Sigmoid colon (tissue), 7 donors: Measurements from ENCODE around the gene WDTC1. TPM values are rescaled to one million over a fixed set of nuclear protein-coding genes. Genes with fewer than 3 reads are reported as not detected.

Source experiments
- DNase-seq: peaks from one replicate; pipeline ENCODE4 v3.0.0-alpha.2; 2019
- H3K27ac ChIP-seq, 4 donors: fragments of 200-600 bp; sonication (generic); one replicate each; pipeline ENCODE4 v1.5.1; 2016 to 2019; ENCODE audit warnings: mild to moderate bottlenecking in 1 of 4
- H3K27me3 ChIP-seq, 3 donors: fragments of 200-600 bp; sonication (generic); one replicate each; pipeline ENCODE4 v1.5.1; 2019; ENCODE audit warnings: mild to moderate bottlenecking in 1 of 3
- H3K36me3 ChIP-seq, 4 donors: fragments of 200-600 bp; sonication (generic); one replicate each; pipeline ENCODE4 v1.5.1; 2016 to 2019
- H3K4me1 ChIP-seq, 4 donors: fragments of 200-600 bp; sonication (generic); one replicate each; pipeline ENCODE4 v1.5.1; 2017 to 2019
- H3K4me3 ChIP-seq, 4 donors: fragments of 200-600 bp; sonication (generic); one replicate each; pipeline ENCODE4 v1.5.1; 2017 to 2019; ENCODE audit warnings: mild to moderate bottlenecking in 2 of 4, moderate library complexity in 1 of 4
- H3K9me3 ChIP-seq, 4 donors: fragments of 200-600 bp in 3 of 4; sonication (generic) in 3 of 4; one replicate each; pipeline versions ENCODE4 v1.5.1 to v1.6.1; 2013 to 2019
- CTCF ChIP-seq, 4 experiments: fragments of 450-650 bp in 3 of 4; fragments of 200-600 bp in 1 of 4; IDR thresholded peaks; one replicate each; pipeline ENCODE4 v1.5.1; 2016 to 2019; ENCODE audit warnings: antibody characterized with exemption in 4 of 4, mild to moderate bottlenecking in 3 of 4, moderate library complexity in 2 of 4
- EP300 ChIP-seq, 4 donors: sonication (generic); formaldehyde crosslinking; IDR thresholded peaks; one replicate each; pipeline ENCODE4 v1.6.1; 2017; ENCODE audit warnings: antibody characterized with exemption in 4 of 4
- POLR2A ChIP-seq, 2 donors: fragments of 450-650 bp; IDR thresholded peaks; one replicate each; pipeline ENCODE4 v1.6.1; 2016; ENCODE audit warnings: antibody characterized with exemption in 2 of 2, mild to moderate bottlenecking in 2 of 2, moderate library complexity in 2 of 2
- POLR2AphosphoS5 ChIP-seq, 4 donors: sonication (generic); formaldehyde crosslinking; IDR thresholded peaks; one replicate each; pipeline ENCODE4 v1.6.1; 2017; ENCODE audit warnings: antibody characterized with exemption in 4 of 4
- WGBS, 2 donors: extraction: QIAGEN DNeasy Blood & Tissue Kit; methylation state at CpG; one replicate each; pipeline ENCODE4 v1.1.7; 2013; 5-methylcytosine and 5-hydroxymethylcytosine counted together
- intact Hi-C: fragments of 100-400 bp; cut with DNase I; formaldehyde crosslinking; loops from one replicate; pipeline ENCODE4 v1.15.1; 2023
- polyA plus RNA-seq, 3 donors: library from polyadenylated mRNA; stranded (reverse); fragments of 200-250 nt; gene quantifications; one replicate each; pipeline ENCODE4 v1.2.3, GENCODE V29; 2013
- total RNA-seq, 4 donors: library from RNA; depleted of rRNA; stranded (reverse); fragments of >200 nt; gene quantifications; one replicate each; pipeline ENCODE4 v1.1.0, GENCODE V29; 2016
- donor health status: healthy with polysubstance abuse.
- donor health status: Bipolar disorder and iron deficiency.
- donor health status: healthy.

The WDTC1 gene
- total and polyA plus RNA-seq, 7 donors, result 15.0 to 32.4 (median 27.5) TPM

DNA sequence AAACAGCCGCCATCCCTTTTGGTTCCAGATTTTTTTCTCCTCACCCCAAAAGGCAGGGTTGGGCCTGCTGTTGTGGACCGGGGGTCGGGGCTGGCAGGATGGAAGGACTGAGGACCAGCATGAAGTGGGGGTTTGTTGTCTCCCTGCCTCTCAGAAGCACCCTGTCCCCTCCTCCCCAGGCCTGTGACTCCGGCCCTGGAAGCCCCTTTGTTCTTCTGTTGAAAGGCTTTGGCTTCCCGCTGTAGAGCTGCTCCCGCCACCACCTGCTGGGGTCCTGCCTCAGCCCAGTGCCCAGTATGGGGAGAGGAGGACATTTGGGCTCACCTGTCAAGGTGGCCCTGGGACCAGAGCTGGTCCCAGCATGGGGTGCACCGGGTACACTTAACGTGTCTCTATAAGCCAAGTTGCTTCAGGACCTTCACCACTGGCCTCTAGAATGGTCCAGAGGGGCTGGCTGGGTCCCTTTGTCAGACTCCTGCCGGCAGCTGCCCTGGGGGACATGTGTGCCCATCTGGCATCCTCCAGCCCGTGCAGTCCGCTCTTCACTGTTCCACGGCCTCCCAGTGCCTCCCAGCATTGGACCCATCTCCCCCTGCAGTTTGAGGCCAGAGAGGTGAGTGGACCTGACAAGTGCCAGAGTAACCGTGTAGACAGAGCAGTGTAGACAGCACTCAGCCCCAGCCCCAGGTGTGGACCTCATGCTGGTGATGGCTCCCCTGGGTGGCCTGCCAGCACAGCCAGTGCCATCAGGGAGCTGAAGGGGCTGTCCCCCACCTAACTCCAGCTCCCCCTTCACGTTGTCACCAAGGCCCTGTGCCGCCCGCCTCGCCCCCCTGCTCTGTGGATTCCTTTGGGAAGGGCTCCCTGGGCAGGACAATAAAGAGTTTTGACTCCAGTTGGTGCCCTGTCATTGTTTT, 101.3 kb downstream of the WDTC1 start:
- WGBS, 2 donors, result 93% methylated on average over 17 of the region's 17 CpGs
- Histone ChIP-seq H3K36me3 (peaks cover 7 to 75% (median 35%) of the 10 kb centered on the region in 4 donors), H3K9me3 (no peaks in the 10 kb centered on the region), H3K27me3 (no peaks in the 10 kb centered on the region), H3K27ac (no peak overlapping the region), H3K4me1 (no peaks in the 10 kb centered on the region), H3K4me3 (no peak overlapping the region)
- no peak for TF ChIP-seq EP300 (IDR thresholded peaks at IDR 0.05)
- no peak for TF ChIP-seq POLR2AphosphoS5 (IDR thresholded peaks at IDR 0.05)
- TF ChIP-seq CTCF (IDR thresholded peaks at IDR 0.05), result no peak
- TF ChIP-seq POLR2A (IDR thresholded peaks at IDR 0.05), result no peak
- no peak for DNase-seq
- intact Hi-C loops, result loop anchor here (10.0 kb wide), 1 partner anchor 59 kb away; the partner anchor contains the start of gene GPR3

GRCh38 chr1:27336756-27337155, 102.3 kb downstream of the WDTC1 start:
- DNase-seq, result no peak
- TF ChIP-seq POLR2A (IDR thresholded peaks at IDR 0.05) (no peak), EP300 (IDR thresholded peaks at IDR 0.05) (no peak), CTCF (IDR thresholded peaks at IDR 0.05) (no peak), POLR2AphosphoS5 (IDR thresholded peaks at IDR 0.05) (no peak)
- 94 to 97% methylated on average over 5 of the region's 5 CpGs for WGBS, 2 donors
- intact Hi-C loops, result loop anchor here (10.0 kb wide), 1 partner anchor 58 kb away; the partner anchor contains the start of gene GPR3
- Histone ChIP-seq H3K4me3 (no peak overlapping the region), H3K27me3 (no peaks in the 10 kb centered on the region), H3K4me1 (no peaks in the 10 kb centered on the region), H3K9me3 (no peaks in the 10 kb centered on the region), H3K36me3 (peaks cover 7 to 66% (median 30%) of the 10 kb centered on the region in 4 donors), H3K27ac (no peak overlapping the region)

DNA sequence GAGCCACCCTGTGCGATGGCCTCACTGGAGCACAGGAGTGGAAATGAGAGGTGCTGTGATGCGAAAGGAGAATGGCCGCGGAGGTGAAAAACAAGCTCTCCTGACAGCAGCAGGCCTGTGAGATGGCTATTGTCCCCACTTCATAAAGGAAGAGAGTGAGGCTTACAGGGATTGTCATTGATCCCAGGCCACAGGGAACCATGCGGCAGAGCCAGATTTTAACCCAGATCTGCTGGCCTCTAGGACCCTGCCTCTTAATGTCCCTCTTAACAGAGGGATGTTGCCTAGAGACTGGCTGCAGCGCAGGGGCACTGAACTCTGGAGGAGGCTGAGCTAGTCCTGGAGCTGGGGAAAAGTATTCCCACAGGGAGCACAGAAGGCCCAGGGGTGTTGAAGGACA, 104.3 kb downstream of the WDTC1 start:
- intact Hi-C loops, result loop anchor here (10.0 kb wide), 1 partner anchor 56 kb away; the partner anchor contains the start of gene GPR3
- 95 to 98% methylated on average over 6 of the region's 6 CpGs for WGBS, 2 donors
- Histone ChIP-seq H3K9me3 (no peaks in the 10 kb centered on the region), H3K27me3 (no peaks in the 10 kb centered on the region), H3K4me3 (no peak overlapping the region), H3K4me1 (no peaks in the 10 kb centered on the region), H3K36me3 (peaks cover 7 to 46% (median 21%) of the 10 kb centered on the region in 4 donors), H3K27ac (no peak overlapping the region)
- TF ChIP-seq POLR2A (IDR thresholded peaks at IDR 0.05) (no peak), POLR2AphosphoS5 (IDR thresholded peaks at IDR 0.05) (no peak), CTCF (IDR thresholded peaks at IDR 0.05) (no peak), EP300 (IDR thresholded peaks at IDR 0.05) (no peak)
- DNase-seq, result no peak

GRCh38 chr1:27339213-27339612, 104.8 kb downstream of the WDTC1 start:
- Histone ChIP-seq H3K4me1 (no peaks in the 10 kb centered on the region), H3K27me3 (no peaks in the 10 kb centered on the region), H3K9me3 (no peaks in the 10 kb centered on the region), H3K4me3 (no peak overlapping the region), H3K27ac (no peak overlapping the region), H3K36me3 (peaks cover 7 to 41% (median 18%) of the 10 kb centered on the region in 4 donors)
- no peak for DNase-seq
- TF ChIP-seq EP300 (IDR thresholded peaks at IDR 0.05) (no peak), CTCF (IDR thresholded peaks at IDR 0.05) (no peak), POLR2AphosphoS5 (IDR thresholded peaks at IDR 0.05) (no peak), POLR2A (IDR thresholded peaks at IDR 0.05) (no peak)
- intact Hi-C loops, result loop anchor here (10.0 kb wide), 1 partner anchor 56 kb away; the partner anchor contains the start of gene GPR3
- WGBS, 2 donors, result 70 to 76% methylated on average over 5 of the region's 5 CpGs
